GM18498 (cell line): ENCODE results near the gene CLEC18A.
"Not testable (repeated sequence)": the region's sequence is repeated elsewhere in the genome, so short reads cannot be mapped to it uniquely, and the experiment has no call there.

Source experiments
- ATAC-seq: cut with Tn5 transposase; IDR thresholded peaks from one replicate; pipeline ENCODE4 v1.9.1; 2021; ENCODE audit warnings: mild to moderate bottlenecking, moderate library complexity; ENCODE audit not compliant: unreplicated experiment

CLEC18A gene

GRCh38 chr16:69951017-69951671, at the start of gene CLEC18A:
CLEC18A (plus strand) TSS chr16:69951334; CDS start chr16:69951367, 33 bp downstream.
- not testable (repeated sequence) for ATAC-seq

- ATAC-seq: no peak
Measured at GRCh38 chr16:69903865-69904415, 47.2 kb upstream of the CLEC18A start.

GRCh38 chr16:69904495-69905170, 46.5 kb upstream of the CLEC18A start:
- ATAC-seq: no peak

GRCh38 chr16:69905171-69905555, 46.0 kb upstream of the CLEC18A start:
- ATAC-seq: no peak

GRCh38 chr16:69906838-69907401, 44.2 kb upstream of the CLEC18A start:
- no peak for ATAC-seq

- no peak for ATAC-seq
Measured at GRCh38 chr16:69909043-69909442, 42.1 kb upstream of the CLEC18A start.

- no peak for ATAC-seq
Measured at GRCh38 chr16:69909760-69910159, 41.4 kb upstream of the CLEC18A start.

- no peak for ATAC-seq
Measured at GRCh38 chr16:69910964-69911363, 40.2 kb upstream of the CLEC18A start.

- no peak for ATAC-seq
Measured at GRCh38 chr16:69916462-69916861, 34.7 kb upstream of the CLEC18A start.

GRCh38 chr16:69917311-69917710, 33.8 kb upstream of the CLEC18A start:
- no peak for ATAC-seq

- ATAC-seq: no peak
Measured at GRCh38 chr16:69917739-69918138, 33.4 kb upstream of the CLEC18A start.

- ATAC-seq: no peak
Measured at GRCh38 chr16:69918241-69918640, 32.9 kb upstream of the CLEC18A start.

GRCh38 chr16:69921127-69921526, 30.0 kb upstream of the CLEC18A start:
- ATAC-seq: no peak

GRCh38 chr16:69922200-69922599, 28.9 kb upstream of the CLEC18A start:
- ATAC-seq: no peak

GRCh38 chr16:69924041-69924775, 26.9 kb upstream of the CLEC18A start:
- ATAC-seq: no peak

GRCh38 chr16:69924777-69925191, 26.4 kb upstream of the CLEC18A start:
- no peak for ATAC-seq

GRCh38 chr16:69925311-69925710, 25.8 kb upstream of the CLEC18A start:
- ATAC-seq: no peak

GRCh38 chr16:69926241-69926640, 24.9 kb upstream of the CLEC18A start:
- ATAC-seq: no peak

GRCh38 chr16:69927056-69927757, 23.9 kb upstream of the CLEC18A start:
- no peak for ATAC-seq

GRCh38 chr16:69928856-69929400, 22.2 kb upstream of the CLEC18A start:
- ATAC-seq: no peak
